GM12873 (cell line): ENCODE results near the gene PACS1.

Experiments
- TF ChIP-seq, protein P1 (sequence below): IDR thresholded peaks from 2 replicates; pipeline ENCODE4 v1.5.1; 2012; ENCODE audit warnings: low read depth, mild to moderate bottlenecking, moderate library complexity, low read length, control low read depth; ENCODE audit not compliant: insufficient read depth; ENCODE audit errors: missing control alignments

The PACS1 gene

GRCh38 chr11:66222358-66223149 is 152.5 kb downstream of the PACS1 start:
- TF ChIP-seq, protein P1, sequence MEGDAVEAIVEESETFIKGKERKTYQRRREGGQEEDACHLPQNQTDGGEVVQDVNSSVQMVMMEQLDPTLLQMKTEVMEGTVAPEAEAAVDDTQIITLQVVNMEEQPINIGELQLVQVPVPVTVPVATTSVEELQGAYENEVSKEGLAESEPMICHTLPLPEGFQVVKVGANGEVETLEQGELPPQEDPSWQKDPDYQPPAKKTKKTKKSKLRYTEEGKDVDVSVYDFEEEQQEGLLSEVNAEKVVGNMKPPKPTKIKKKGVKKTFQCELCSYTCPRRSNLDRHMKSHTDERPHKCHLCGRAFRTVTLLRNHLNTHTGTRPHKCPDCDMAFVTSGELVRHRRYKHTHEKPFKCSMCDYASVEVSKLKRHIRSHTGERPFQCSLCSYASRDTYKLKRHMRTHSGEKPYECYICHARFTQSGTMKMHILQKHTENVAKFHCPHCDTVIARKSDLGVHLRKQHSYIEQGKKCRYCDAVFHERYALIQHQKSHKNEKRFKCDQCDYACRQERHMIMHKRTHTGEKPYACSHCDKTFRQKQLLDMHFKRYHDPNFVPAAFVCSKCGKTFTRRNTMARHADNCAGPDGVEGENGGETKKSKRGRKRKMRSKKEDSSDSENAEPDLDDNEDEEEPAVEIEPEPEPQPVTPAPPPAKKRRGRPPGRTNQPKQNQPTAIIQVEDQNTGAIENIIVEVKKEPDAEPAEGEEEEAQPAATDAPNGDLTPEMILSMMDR: peak; percentile 100

GRCh38 chr11:66224226-66224855 is 154.3 kb downstream of the PACS1 start:
- TF ChIP-seq, protein P1: no peak

DNA sequence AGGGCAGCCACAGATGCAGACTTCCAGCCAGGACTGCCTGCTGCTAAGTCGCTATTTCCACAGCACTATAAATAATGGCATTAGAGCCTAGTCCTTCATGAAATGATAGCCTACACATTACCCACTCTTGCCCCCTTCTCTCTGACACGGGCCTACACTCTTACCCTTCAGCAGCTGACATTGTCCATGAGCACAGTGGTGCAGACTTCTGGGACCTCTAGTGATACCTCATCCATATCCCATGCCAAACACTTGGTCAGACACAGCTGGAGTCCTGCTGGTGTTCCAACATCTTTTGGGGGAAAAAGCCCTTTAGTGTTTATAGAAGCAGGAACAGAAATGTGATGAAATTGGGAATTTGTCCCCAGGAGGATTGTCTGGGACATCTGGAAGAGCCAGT is 155.0 kb downstream of the PACS1 start:
- TF ChIP-seq, protein P1: no peak

DNA sequence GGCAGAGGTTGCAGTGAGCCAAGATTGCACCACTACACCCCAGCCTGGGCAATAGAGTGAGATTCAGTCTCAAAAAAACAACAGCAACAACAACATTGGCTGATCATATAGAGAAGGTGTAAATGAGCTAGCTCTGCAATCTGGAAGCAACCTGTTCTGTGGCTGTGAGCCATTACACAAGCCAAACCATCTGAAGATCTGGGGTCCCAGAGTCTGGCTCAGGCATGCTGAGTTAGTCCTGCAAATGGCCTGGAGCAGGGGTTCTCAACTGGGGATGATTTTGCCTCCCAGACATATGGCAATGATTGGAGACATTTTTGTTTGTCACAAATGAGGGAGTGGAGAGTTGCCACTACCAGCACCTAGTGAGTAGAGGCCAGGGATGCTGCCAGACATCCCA is 156.0 kb downstream of the PACS1 start:
- TF ChIP-seq, protein P1: no peak

DNA sequence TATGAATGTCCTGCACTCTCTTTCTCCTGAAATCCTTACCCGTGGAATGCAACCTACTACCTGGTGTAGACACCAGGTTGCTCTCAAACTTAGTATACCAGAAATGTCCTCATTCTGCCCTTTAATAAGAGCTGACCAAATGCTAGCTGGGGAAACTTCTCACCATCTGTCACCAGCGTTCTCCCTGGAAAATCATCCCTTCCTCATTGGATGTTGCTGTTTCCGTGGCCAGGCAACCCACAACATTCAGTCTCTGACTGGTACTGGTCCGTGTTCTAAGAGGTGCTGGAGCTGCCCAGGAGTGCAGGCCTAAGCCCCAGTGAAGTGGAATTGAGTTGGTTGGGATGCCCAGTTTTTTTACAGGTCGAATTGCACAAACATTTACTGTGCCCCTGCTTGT is 157.6 kb downstream of the PACS1 start:
- TF ChIP-seq, protein P1: no peak

DNA sequence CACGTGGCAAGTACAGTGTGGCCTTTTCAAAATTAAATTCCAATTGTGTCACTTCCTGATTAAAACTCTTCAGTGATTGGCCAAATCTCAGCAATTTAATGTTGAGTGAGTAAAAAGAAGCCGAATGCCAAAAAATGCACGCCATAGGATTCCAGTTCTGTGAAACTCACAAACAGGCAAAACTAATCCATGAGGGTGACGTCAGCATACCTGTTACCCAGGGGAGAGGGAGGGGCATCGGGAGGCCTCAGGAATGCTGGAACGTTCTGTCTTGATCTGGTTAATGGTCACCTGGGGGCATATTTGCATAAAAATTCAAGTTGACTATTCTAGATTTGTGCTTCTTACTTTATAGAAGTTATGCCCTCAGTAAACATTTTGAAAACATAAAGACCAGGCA is 158.4 kb downstream of the PACS1 start:
- TF ChIP-seq, protein P1: no peak

- TF ChIP-seq, protein P1: no peak
Measured at GRCh38 chr11:66230156-66230555, 160.1 kb downstream of the PACS1 start.
